Gastrocnemius medialis (tissue), 4 donors: ENCODE data around the gene MRPL20. TPM values are rescaled to one million over a fixed set of nuclear protein-coding genes. Genes with fewer than 3 reads are reported as not detected.
"Not testable (repeated sequence)": the region's sequence is repeated elsewhere in the genome, so short reads cannot be mapped to it uniquely, and the experiment has no call there.

ENCODE experiments used
- ATAC-seq, 2 donors: fragments of 150-250 bp; one replicate each; pipeline ENCODE4 v1.9.1; 2016
- DNase-seq, 2 donors: peaks; one replicate each; pipeline ENCODE4 v3.0.0-alpha.2; 2019
- H3K27ac ChIP-seq, 4 donors: fragments of 200-600 bp; sonication (generic); 1 replicate in 1 of 4; 2 replicates in 3 of 4; pipeline ENCODE4 v1.5.1; 2016 to 2018; ENCODE audit warnings: mild to moderate bottlenecking in 2 of 4, moderate library complexity in 1 of 4
- H3K27me3 ChIP-seq, 3 donors: fragments of 200-600 bp; sonication (generic) in 2 of 3; 1 replicate in 1 of 3; 2 replicates in 2 of 3; pipeline versions ENCODE4 v1.5.1 to v1.6.0; 2016 to 2019; ENCODE audit warnings: mild to moderate bottlenecking in 1 of 3, moderate library complexity in 1 of 3
- H3K36me3 ChIP-seq, 2 donors: fragments of 200-600 bp; sonication (generic) in 1 of 2; one replicate each; pipeline ENCODE4 v1.5.1; 2017 to 2018
- H3K4me1 ChIP-seq, 2 donors: fragments of 200-600 bp; sonication (generic) in 1 of 2; one replicate each; pipeline ENCODE4 v1.5.1; 2016 to 2017; ENCODE audit warnings: mild to moderate bottlenecking in 2 of 2
- H3K4me3 ChIP-seq, 4 donors: fragments of 200-600 bp; sonication (generic) in 3 of 4; 1 replicate in 1 of 4; 2 replicates in 3 of 4; pipeline ENCODE4 v1.5.1; 2016 to 2019; ENCODE audit warnings: mild to moderate bottlenecking in 2 of 4
- H3K9me3 ChIP-seq, 3 donors: fragments of 200-600 bp; sonication (generic) in 2 of 3; 1 replicate in 1 of 3; 2 replicates in 2 of 3; pipeline ENCODE4 v1.5.1; 2016 to 2019
- POLR2A ChIP-seq, 2 donors: fragments of 450-650 bp; IDR thresholded peaks; one replicate each; pipeline ENCODE4 v1.6.1; 2017; ENCODE audit warnings: antibody characterized with exemption in 2 of 2, mild to moderate bottlenecking in 2 of 2, moderate library complexity in 2 of 2
- in situ Hi-C, 4 donors: fragments of 200-750 bp; cut with MboI; loops; one replicate each; pipeline versions ENCODE4 v1.15.0 to v1.8.0; 2017; ENCODE audit warnings: low sequenced_read_pairs in 4 of 4
- intact Hi-C: fragments of 100-400 bp; cut with DNase I; formaldehyde crosslinking; loops from one replicate; pipeline ENCODE4 v1.15.1; 2023; ENCODE audit warnings: low total_unique reads
- total RNA-seq, 4 donors: library from RNA; depleted of rRNA; stranded (reverse); fragments of >200 nt; gene quantifications; one replicate each; pipeline versions ENCODE4 v1.1.0 to v1.2.3, GENCODE V29; 2016
- TF ChIP-seq, protein P1 (sequence below), 5 experiments: fragments of 450-650 bp in 3 of 5; fragments of 200-600 bp in 2 of 5; sonication (generic) in 2 of 5; IDR thresholded peaks in 4 of 5; conservative IDR thresholded peaks in 1 of 5; 1 replicate in 4 of 5; 2 replicates in 1 of 5; pipeline ENCODE4 v1.5.1; 2016 to 2019; ENCODE audit warnings: antibody characterized with exemption in 5 of 5, mild to moderate bottlenecking in 3 of 5, moderate library complexity in 3 of 5

MRPL20 gene
- total RNA-seq, 4 donors from 2014 or later, result 167 to 260 (median 203) TPM

DNA sequence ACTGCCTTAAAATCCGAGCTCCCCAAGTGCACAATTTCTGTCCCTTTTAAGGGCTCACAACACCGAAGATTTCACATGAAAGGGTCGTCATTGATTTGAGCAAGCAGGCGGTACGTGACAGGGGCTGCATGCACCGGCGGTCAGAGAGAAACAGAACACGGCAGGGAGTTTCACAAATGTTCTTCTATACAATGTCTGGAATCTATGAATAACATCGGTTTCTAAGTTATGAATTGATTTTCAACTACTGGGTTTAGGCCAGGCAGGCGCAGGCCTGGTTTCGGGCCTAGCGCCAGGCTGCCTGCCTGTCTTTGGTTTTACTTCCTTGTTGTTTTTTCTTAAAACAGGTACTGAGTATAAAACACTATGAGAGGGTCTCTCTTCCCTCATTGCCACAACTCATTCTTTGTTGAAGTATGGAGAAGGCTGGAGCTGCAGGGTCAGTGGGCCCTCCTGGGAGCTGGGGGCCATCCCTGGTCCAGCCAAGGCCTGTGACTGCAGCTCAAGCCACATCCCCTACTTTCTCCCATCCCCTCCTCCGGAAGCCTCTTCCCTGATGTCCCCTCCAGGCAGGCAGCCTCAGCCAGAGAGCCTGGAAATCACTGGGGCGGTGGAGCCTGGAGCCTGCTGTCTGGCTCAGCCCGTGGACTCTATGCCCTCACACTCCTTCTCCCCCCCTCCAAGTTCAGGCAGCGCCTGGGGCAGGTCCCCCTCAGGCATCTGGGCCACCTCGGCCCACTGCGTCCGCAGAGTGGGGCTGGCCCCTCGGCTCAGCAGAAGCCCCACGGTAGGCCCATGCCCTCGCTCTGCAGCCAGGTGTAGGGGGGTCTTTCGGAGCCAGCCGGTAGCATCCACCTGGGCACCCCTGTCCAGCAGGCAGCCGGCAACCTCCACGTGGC lies 11.6 kb upstream of the MRPL20 start:
- Histone ChIP-seq H3K27me3 (no peaks in the 10 kb centered on the region), H3K4me1 (peaks cover 0 to 3% of the 10 kb centered on the region in 2 donors), H3K27ac (no peak overlapping the region), H3K4me3 (no peak overlapping the region), H3K36me3 (no peaks in the 10 kb centered on the region), H3K9me3 (no peaks in the 10 kb centered on the region)
- in situ Hi-C loops, result no loop called here
- ATAC-seq (no peak), DNase-seq (no peak)
- TF ChIP-seq, protein P1, sequence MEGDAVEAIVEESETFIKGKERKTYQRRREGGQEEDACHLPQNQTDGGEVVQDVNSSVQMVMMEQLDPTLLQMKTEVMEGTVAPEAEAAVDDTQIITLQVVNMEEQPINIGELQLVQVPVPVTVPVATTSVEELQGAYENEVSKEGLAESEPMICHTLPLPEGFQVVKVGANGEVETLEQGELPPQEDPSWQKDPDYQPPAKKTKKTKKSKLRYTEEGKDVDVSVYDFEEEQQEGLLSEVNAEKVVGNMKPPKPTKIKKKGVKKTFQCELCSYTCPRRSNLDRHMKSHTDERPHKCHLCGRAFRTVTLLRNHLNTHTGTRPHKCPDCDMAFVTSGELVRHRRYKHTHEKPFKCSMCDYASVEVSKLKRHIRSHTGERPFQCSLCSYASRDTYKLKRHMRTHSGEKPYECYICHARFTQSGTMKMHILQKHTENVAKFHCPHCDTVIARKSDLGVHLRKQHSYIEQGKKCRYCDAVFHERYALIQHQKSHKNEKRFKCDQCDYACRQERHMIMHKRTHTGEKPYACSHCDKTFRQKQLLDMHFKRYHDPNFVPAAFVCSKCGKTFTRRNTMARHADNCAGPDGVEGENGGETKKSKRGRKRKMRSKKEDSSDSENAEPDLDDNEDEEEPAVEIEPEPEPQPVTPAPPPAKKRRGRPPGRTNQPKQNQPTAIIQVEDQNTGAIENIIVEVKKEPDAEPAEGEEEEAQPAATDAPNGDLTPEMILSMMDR (IDR thresholded peaks at IDR 0.05 in 4 of 5, conservative IDR thresholded peaks at IDR 0.05 in 1 of 5), result no peak
- no peak for TF ChIP-seq POLR2A (IDR thresholded peaks at IDR 0.05)
- intact Hi-C loops, result no loop called here

DNA sequence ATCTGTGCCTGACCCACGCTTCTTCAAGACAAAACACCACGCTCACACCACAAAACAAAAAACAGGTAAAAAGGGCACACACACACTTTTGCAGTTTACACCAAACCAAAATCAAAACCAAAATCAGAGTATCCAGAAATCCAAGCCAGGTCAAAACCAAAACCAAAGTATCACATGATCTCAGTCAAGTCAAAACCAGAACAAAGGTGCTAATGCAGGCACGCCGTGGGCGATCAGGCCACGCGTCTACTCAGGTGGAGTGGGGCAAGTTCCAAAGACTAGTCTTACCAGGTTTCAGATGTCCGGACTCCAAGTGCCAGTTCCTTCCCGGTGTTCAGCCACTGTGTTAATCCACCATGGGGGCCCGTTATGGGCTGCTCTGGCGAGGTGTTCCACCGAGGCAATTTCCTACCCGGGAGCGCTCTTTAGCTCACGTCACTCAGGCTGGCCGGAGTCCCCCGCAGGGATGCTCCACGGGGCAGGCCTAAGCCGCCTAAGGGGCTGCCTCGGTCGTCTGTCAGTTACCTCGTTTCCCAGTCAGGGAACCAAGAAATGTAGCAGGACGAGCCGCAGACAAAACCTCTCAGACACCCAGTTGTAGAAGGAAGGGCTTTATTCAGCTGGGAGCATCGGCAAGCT lies 10.9 kb upstream of the MRPL20 start:
- in situ Hi-C loops, ATAC-seq, DNase-seq, H3K36me3 ChIP-seq, intact Hi-C loops, H3K4me3 ChIP-seq, H3K4me1 ChIP-seq, H3K27ac ChIP-seq, H3K9me3 ChIP-seq, H3K27me3 ChIP-seq: not testable (repeated sequence)

DNA sequence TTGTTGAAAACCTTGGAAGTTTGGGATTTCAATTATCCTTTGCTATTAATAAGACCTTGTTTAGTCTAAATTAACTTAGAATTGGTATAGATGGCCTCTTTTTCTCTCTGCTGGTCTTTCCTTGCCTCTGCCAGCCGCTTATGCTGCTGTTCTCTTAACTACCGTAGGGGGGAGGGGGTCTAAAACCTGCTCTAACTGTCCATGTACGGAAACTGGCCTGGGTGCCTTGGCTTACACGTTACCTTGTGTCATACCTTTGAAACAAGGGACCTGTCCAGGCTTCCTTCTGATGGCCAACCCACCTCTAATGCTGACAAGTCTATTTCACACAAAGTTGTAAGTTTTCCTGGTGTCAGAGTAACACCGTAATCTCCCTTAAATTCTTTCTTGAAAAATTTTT lies 10.3 kb upstream of the MRPL20 start:
- DNase-seq, H3K36me3 ChIP-seq, H3K4me1 ChIP-seq, H3K27me3 ChIP-seq, H3K27ac ChIP-seq, H3K9me3 ChIP-seq, intact Hi-C loops, in situ Hi-C loops, ATAC-seq, H3K4me3 ChIP-seq: not testable (repeated sequence)

DNA sequence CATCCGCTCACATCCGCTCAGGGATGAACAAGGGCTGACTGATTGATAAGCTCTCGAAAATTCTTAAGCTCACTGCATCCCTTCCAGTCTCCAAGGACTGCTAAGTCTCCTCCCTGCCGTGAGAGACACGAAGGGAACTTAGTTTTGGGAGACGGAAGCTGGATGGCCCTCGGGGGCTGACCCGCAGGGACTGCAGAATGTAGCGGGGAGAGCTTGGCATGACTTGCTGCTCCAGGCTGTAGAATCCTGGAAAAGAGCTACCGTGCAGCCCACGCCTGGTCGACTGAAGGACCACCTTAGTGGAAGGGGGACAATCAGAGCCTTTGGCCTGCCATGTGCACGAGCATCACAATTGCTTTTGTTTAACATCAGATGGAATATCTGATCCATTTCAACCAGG lies 8.7 kb upstream of the MRPL20 start:
- TF ChIP-seq, protein P1 (IDR thresholded peaks at IDR 0.05 in 4 of 5, conservative IDR thresholded peaks at IDR 0.05 in 1 of 5), result no peak
- TF ChIP-seq POLR2A (IDR thresholded peaks at IDR 0.05), result no peak
- Histone ChIP-seq H3K27ac (no peak overlapping the region), H3K9me3 (no peaks in the 10 kb centered on the region), H3K36me3 (no peaks in the 10 kb centered on the region), H3K4me3 (no peak overlapping the region), H3K4me1 (peaks cover 0 to 3% of the 10 kb centered on the region in 2 donors), H3K27me3 (no peaks in the 10 kb centered on the region)
- intact Hi-C loops (no loop called here), in situ Hi-C loops (no loop called here)
- DNase-seq (no peak), ATAC-seq (no peak)

DNA sequence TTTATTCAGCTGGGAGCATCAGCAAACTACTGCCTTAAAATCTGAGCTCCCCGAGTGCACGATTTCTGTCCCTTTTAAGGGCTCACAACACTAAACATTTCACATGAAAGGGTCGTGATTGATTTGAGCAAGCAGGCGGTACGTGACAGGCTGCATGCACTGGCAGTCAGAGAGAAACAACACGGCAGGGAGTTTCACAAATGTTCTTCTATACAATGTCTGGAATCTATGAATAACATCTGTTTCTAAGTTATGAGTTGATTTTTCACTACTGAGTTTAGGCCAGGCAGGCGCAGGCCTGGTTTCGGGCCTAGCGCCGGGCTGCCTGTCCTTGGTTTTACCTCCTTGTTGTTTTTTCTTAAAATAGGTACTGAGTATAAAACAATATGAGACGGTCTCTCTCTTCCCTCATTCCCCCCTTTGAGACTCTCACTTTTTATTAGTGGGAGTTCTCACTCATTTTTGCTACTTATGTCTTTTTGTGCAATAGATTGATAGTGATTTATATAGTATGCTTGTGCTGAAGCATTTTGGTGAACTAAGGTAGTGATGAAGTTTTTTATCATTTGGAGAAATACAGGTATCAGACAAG lies 5.3 kb upstream of the MRPL20 start:
- ATAC-seq, H3K9me3 ChIP-seq, H3K27me3 ChIP-seq, H3K36me3 ChIP-seq, in situ Hi-C loops, H3K27ac ChIP-seq, intact Hi-C loops, H3K4me3 ChIP-seq, DNase-seq: not testable (repeated sequence)
- peaks cover 15 to 18% of the 10 kb centered on the region in 2 donors for H3K4me1 ChIP-seq

DNA sequence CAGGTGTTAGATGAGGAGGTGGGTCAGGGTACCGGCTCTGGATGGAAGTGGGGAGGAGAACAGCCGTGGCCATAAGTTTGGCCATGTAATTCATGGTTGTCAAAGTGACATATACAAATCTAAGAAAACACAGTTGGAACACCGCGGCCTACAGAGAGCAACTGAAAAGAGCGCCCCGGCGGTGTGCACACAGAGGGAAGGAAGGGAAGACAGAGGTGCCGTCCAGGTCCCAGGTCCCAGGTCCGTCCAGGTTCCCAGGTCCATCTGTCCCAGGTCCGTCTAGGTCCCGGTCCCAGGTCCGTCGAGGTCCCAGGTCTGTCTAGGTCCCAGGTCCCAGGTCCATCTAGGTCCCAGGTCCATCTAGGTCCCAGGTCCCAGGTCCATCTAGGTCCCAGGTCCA lies 4.5 kb upstream of the MRPL20 start:
- H3K27ac ChIP-seq, result no peak overlapping the region
- no peak for ATAC-seq

DNA sequence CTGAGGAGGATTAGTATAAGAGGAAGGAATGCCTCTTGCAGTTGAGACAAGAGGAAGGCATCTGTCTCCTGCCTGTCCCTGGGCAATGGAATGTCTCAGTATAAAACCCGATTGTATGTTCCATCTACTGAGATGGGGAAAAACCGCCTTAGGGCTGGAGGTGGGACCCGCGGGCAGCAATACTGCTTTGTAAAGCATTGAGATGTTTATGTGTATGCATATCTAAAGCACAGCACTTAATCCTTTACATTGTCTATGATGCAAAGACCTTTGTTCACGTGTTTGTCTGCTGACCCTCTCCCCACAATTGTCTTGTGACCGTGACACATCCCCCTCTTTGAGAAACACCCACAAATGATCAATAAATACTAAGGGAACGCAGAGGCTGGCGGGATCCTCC lies 3.1 kb upstream of the MRPL20 start:
- H3K27ac ChIP-seq, H3K27me3 ChIP-seq, H3K36me3 ChIP-seq, ATAC-seq, DNase-seq, intact Hi-C loops, H3K4me3 ChIP-seq, H3K9me3 ChIP-seq, in situ Hi-C loops: not testable (repeated sequence)
- peaks cover 30% of the 10 kb centered on the region in 2 donors for H3K4me1 ChIP-seq

More for the DNA sequence above, 4.5 kb upstream of the MRPL20 start:
- peaks cover 16 to 18% of the 10 kb centered on the region in 2 donors for H3K4me1 ChIP-seq
- intact Hi-C loops (no loop called here), in situ Hi-C loops (no loop called here)
- no peak for TF ChIP-seq POLR2A (IDR thresholded peaks at IDR 0.05)
- TF ChIP-seq, protein P1 (IDR thresholded peaks at IDR 0.05 in 4 of 5, conservative IDR thresholded peaks at IDR 0.05 in 1 of 5), result no peak
- H3K9me3 ChIP-seq, result no peaks in the 10 kb centered on the region
- H3K4me3 ChIP-seq, result no peak overlapping the region
- no peak for DNase-seq
- no peaks in the 10 kb centered on the region for H3K36me3 ChIP-seq
- no peaks in the 10 kb centered on the region for H3K27me3 ChIP-seq
